Measurements from ENCODE around the gene SDF2L1.
"Not testable (repeated sequence)": the region's sequence is repeated elsewhere in the genome, so short reads cannot be mapped to it uniquely, and the experiment has no call there.

SDF2L1 gene

GRCh38 chr22:21641789-21642583 lies at the start of gene SDF2L1:
TSS of gene SDF2L1 (plus strand) at chr22:21642302. CDS start at chr22:21642337, 35 bp downstream.
- peak; percentile 97 for DNase-seq

- DNase-seq: no peak
These were observed 49.7 kb upstream of the SDF2L1 start for GRCh38 chr22:21592422-21592821.

GRCh38 chr22:21593406-21594232 lies 48.5 kb upstream of the SDF2L1 start:
- no peak for DNase-seq

- DNase-seq: no peak
These were observed 47.1 kb upstream of the SDF2L1 start for GRCh38 chr22:21594865-21595452.

- DNase-seq: not testable (repeated sequence)
These were observed 45.6 kb upstream of the SDF2L1 start for GRCh38 chr22:21596356-21597135.

- DNase-seq: no peak
These were observed 43.8 kb upstream of the SDF2L1 start for GRCh38 chr22:21598302-21598701.

GRCh38 chr22:21599053-21599893 lies 42.8 kb upstream of the SDF2L1 start:
- DNase-seq: no peak

GRCh38 chr22:21602579-21602978 lies 39.5 kb upstream of the SDF2L1 start:
- DNase-seq: no peak

- DNase-seq: no peak
These were observed 38.1 kb upstream of the SDF2L1 start for GRCh38 chr22:21603973-21604372.

- DNase-seq: no peak
These were observed 36.1 kb upstream of the SDF2L1 start for GRCh38 chr22:21605887-21606564.

GRCh38 chr22:21606775-21607174 lies 35.3 kb upstream of the SDF2L1 start:
- no peak for DNase-seq

- DNase-seq: not testable (repeated sequence)
These were observed 32.4 kb upstream of the SDF2L1 start for GRCh38 chr22:21609556-21610157.

- DNase-seq: no peak
These were observed 30.7 kb upstream of the SDF2L1 start for GRCh38 chr22:21611210-21611977.

- no peak for DNase-seq
These were observed 29.2 kb upstream of the SDF2L1 start for GRCh38 chr22:21612858-21613257.

GRCh38 chr22:21613553-21614233 lies 28.4 kb upstream of the SDF2L1 start:
- DNase-seq: no peak

GRCh38 chr22:21615731-21616130 lies 26.4 kb upstream of the SDF2L1 start:
- no peak for DNase-seq

GRCh38 chr22:21617337-21617736 lies 24.8 kb upstream of the SDF2L1 start:
- not testable (repeated sequence) for DNase-seq

GRCh38 chr22:21621025-21621424 lies 21.1 kb upstream of the SDF2L1 start:
- DNase-seq: no peak

Data from NCI-H1694 (cell line).